ENCODE data around the gene PPM1J. TPM values are rescaled to one million over a fixed set of nuclear protein-coding genes. Genes with fewer than 3 reads are reported as not detected.

Gene PPM1J
- total and polyA plus RNA-seq, 2 of the 8 experiments (the other 6 are each of a cell fraction or from before 2014, with no cell fraction given) = 19.4 to 31.6 TPM

DNA sequence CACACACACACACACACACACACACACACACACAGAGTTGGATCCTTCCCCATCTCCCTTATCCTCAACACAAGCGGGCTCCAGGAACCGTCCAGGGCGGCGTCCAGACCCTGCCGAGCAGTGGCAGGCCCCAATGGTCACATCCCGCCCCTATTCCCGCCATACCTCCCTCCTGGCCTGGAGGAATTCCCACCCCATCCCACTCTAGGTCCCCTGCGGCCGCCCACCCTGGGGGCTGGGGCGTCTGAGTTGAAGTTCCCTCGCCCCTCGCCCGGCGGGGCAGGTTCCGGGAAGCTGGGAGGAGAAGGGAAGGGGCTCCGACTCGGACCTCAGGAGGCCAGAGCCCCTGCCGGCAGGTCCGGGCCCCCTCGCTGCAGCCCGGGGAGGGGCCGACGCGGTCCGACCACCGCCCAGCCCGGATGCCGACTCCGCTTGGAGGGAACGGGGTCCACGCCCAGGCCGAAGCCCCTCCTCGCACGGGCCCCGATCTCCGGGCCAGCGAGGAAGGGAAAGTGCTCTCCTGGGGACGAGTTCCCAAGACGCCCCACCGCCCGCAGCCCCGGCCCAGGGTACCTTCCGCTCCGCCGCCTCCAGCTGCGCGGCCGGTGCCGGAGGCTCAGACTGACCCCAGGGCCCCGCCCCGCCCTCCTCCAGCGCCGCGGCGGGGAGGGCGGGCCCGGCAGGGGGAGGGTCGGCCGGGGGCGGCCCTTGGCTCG is 8.5 kb downstream of the PPM1J start, which contains the start of gene RHOC:
RHOC (minus strand) TSS at position 623 of the 716 bp plus-strand sequence. CDS start 3,328 bp downstream, outside the sequence.
- H3K23ac ChIP-seq (ENCODE audit: insufficient read length) = no peak within 1 kb of the TSS
- H2BK12ac ChIP-seq (ENCODE audit: low read depth, low read length) = peak within 1 kb of the TSS; percentile 53; the same call in 1 of the 2 replicates
- ChIA-PET CTCF (ENCODE audit: partially characterized antibody) (interaction anchor here (1.6 kb wide), 1 partner anchor 34 kb away, joined by 5 read pairs; no protein-coding TSS in a partner anchor), POLR2A (ENCODE audit: partially characterized antibody) (interaction anchor here (0.6 to 1.7 kb wide), 4 partner anchors 32 to 240 kb away, joined by 3 to 17 read pairs (median 5); partner anchors contain the start of genes MOV10 and ST7L)
- peaks cover 0 to 5% (median 3%) of the 10 kb centered on the region in 4 experiments; a peak in 4 of 8 replicates for H3K36me3 ChIP-seq (ENCODE audit: control insufficient read depth in 2 of 4, insufficient read depth in 4 of 4, low read length in 3 of 4)
- peak within 1 kb of the TSS; percentile 85 for H3K18ac ChIP-seq (ENCODE audit: extremely low read depth, low read length)
- H2BK120ac ChIP-seq (replicated peaks; ENCODE audit: low read depth, low read length) = no peak within 1 kb of the TSS
- peak within 1 kb of the TSS; percentile 13 to 59 (median 32); a peak in 5 of 7 replicates for H3K9ac ChIP-seq (replicated peaks in 1 of 4; ENCODE audit: extremely low read depth in 1 of 4, low read depth in 3 of 4, low read length in 3 of 4)
- 5% methylated on average over 18 of the region's 61 CpGs; no CpG with 5 or more reads in 1 of the 2 experiments for WGBS, 2 experiments (ENCODE audit: extremely low coverage in 1 of 2, insufficient coverage in 1 of 2, insufficient read length in 1 of 2, insufficient replicate concordance in 2 of 2, low coverage in 1 of 2, low lambda C conversion rate in 2 of 2, missing lambda C conversion rate in 1 of 2)
- peak within 1 kb of the TSS; percentile 39 to 78 (median 66) for H3K4me3 ChIP-seq (ENCODE audit: extremely low read depth in 1 of 4, insufficient read depth in 2 of 4, low read depth in 3 of 4, low read length in 4 of 4)
- H3K4ac ChIP-seq (replicated peaks; ENCODE audit: insufficient read length, low read depth, low read length) = no peak within 1 kb of the TSS
- FAIRE-seq (no peak), DNase-seq (ENCODE audit: low read depth in 1 of 2, low spot score in 2 of 2) (peak in 1 of 2 experiments; percentile 81)
- no peak within 1 kb of the TSS; the same call in 1 of the 2 replicates for H2BK5ac ChIP-seq (ENCODE audit: low read depth, low read length)
- no peaks in the 10 kb centered on the region for H3K79me1 ChIP-seq (ENCODE audit: low read depth, low read length)
- H3K27me3 ChIP-seq (replicated peaks in 1 of 4; ENCODE audit: control insufficient read depth in 3 of 4, extremely low read depth in 1 of 4, insufficient read depth in 3 of 4, low read length in 3 of 4) = peaks cover 0 to 10% (median 4%) of the 10 kb centered on the region in 4 experiments; a peak in 2 of 7 replicates
- H4K20me1 ChIP-seq (replicated peaks in 1 of 2; ENCODE audit: control insufficient read depth in 1 of 2, insufficient read depth in 2 of 2, low read length in 2 of 2) = peaks cover 2 to 9% of the 10 kb centered on the region in 2 experiments
- no peaks in the 10 kb centered on the region for H3K79me2 ChIP-seq (ENCODE audit: control insufficient read depth in 1 of 2, insufficient read depth in 2 of 2, low read length in 2 of 2)
- no peak within 1 kb of the TSS for H2BK20ac ChIP-seq (ENCODE audit: low read length)
- peak within 1 kb of the TSS; percentile 41 to 90 for H3K4me2 ChIP-seq (ENCODE audit: insufficient read depth in 1 of 2, low read depth in 2 of 2, low read length in 2 of 2)
- no peak within 1 kb of the TSS for H3K56ac ChIP-seq (replicated peaks; ENCODE audit: insufficient read length, low read depth, low read length)
- no peaks in the 10 kb centered on the region for H3K9me3 ChIP-seq (ENCODE audit: insufficient read depth in 2 of 2, low read depth in 1 of 2, low read length in 1 of 2)
- no peak within 1 kb of the TSS for H4K91ac ChIP-seq (replicated peaks; ENCODE audit: insufficient read length, low read length)
- H3K23me2 ChIP-seq (ENCODE audit: low read depth, low read length) = peaks cover 11% of the 10 kb centered on the region; the same call in 1 of the 2 replicates
- peaks cover 10 to 34% (median 19%) of the 10 kb centered on the region in 4 experiments for H3K4me1 ChIP-seq (replicated peaks in 1 of 4; ENCODE audit: control insufficient read depth in 3 of 4, insufficient read depth in 4 of 4, low read length in 3 of 4)
- H4K8ac ChIP-seq (ENCODE audit: extremely low read depth, insufficient read depth, low read length) = peak within 1 kb of the TSS; percentile 64; the same call in 1 of the 2 replicates
- no peak within 1 kb of the TSS for H2BK15ac ChIP-seq (ENCODE audit: low read length)
- 0 out of 2 replicates have a peak within 1 kb of the TSS, but pooled peaks have one; percentile 67 for H2AFZ ChIP-seq (ENCODE audit: low read length)
- peak within 1 kb of the TSS; percentile 57 for H4K5ac ChIP-seq (ENCODE audit: insufficient read length, low read depth, low read length)
- H3K14ac ChIP-seq (ENCODE audit: insufficient read length) = no peak within 1 kb of the TSS
- H3K27ac ChIP-seq (ENCODE audit: low read depth, low read length) = no peak within 1 kb of the TSS
- no peak within 1 kb of the TSS for H2AK5ac ChIP-seq (ENCODE audit: low read depth, low read length)
- TF ChIP-seq ASH2L (IDR thresholded peaks at IDR 0.05; ENCODE audit: low read length) (peak; percentile 71), CTBP2 (IDR thresholded peaks at IDR 0.05; ENCODE audit: borderline replicate concordance, insufficient read depth, insufficient read length, low read length) (no peak), RBBP5 (IDR thresholded peaks at IDR 0.05; ENCODE audit: borderline replicate concordance, low read depth, low read length) (peak; percentile 23; the same call in 1 of the 2 replicates), CHD1 (IDR thresholded peaks at IDR 0.05; ENCODE audit: low read depth, low read length) (no peak)
- TF ChIP-seq, protein P1, sequence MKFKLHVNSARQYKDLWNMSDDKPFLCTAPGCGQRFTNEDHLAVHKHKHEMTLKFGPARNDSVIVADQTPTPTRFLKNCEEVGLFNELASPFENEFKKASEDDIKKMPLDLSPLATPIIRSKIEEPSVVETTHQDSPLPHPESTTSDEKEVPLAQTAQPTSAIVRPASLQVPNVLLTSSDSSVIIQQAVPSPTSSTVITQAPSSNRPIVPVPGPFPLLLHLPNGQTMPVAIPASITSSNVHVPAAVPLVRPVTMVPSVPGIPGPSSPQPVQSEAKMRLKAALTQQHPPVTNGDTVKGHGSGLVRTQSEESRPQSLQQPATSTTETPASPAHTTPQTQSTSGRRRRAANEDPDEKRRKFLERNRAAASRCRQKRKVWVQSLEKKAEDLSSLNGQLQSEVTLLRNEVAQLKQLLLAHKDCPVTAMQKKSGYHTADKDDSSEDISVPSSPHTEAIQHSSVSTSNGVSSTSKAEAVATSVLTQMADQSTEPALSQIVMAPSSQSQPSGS (IDR thresholded peaks at IDR 0.05; ENCODE audit: low read length) = no peak
- TF ChIP-seq, protein P2, sequence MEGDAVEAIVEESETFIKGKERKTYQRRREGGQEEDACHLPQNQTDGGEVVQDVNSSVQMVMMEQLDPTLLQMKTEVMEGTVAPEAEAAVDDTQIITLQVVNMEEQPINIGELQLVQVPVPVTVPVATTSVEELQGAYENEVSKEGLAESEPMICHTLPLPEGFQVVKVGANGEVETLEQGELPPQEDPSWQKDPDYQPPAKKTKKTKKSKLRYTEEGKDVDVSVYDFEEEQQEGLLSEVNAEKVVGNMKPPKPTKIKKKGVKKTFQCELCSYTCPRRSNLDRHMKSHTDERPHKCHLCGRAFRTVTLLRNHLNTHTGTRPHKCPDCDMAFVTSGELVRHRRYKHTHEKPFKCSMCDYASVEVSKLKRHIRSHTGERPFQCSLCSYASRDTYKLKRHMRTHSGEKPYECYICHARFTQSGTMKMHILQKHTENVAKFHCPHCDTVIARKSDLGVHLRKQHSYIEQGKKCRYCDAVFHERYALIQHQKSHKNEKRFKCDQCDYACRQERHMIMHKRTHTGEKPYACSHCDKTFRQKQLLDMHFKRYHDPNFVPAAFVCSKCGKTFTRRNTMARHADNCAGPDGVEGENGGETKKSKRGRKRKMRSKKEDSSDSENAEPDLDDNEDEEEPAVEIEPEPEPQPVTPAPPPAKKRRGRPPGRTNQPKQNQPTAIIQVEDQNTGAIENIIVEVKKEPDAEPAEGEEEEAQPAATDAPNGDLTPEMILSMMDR (IDR thresholded peaks at IDR 0.05; ENCODE audit: control extremely low read depth in 1 of 3, insufficient read depth in 1 of 3, low read depth in 1 of 3, low read length in 3 of 3) = no peak

Measured in H1 (cell line).